ENCODE data around the gene C11orf16.
A peak's percentile ranks its signal among the peaks of the same experiment; 100 is the strongest.
"Not testable (repeated sequence)": the region's sequence is repeated elsewhere in the genome, so short reads cannot be mapped to it uniquely, and the experiment has no call there.

C11orf16 gene

GRCh38 chr11:8937659-8938058, 4.9 kb upstream of the C11orf16 start:
- DNase-seq (ENCODE audit: low read depth in 1 of 2, low spot score in 1 of 2), result no peak

GRCh38 chr11:8937159-8937558, 4.4 kb upstream of the C11orf16 start:
- DNase-seq (ENCODE audit: low read depth in 1 of 2, low spot score in 1 of 2), result no peak

- DNase-seq (ENCODE audit: low read depth in 1 of 2, low spot score in 1 of 2), result not testable (repeated sequence)
These were observed 3.0 kb upstream of the C11orf16 start for GRCh38 chr11:8935789-8936188.

GRCh38 chr11:8934742-8935488, 2.2 kb upstream of the C11orf16 start:
- DNase-seq (ENCODE audit: low read depth in 1 of 2, low spot score in 1 of 2), result no peak

- no peak for DNase-seq (ENCODE audit: low read depth in 1 of 2, low spot score in 1 of 2)
These were observed 1.2 kb upstream of the C11orf16 start for GRCh38 chr11:8933931-8934330.

- no peak for DNase-seq (ENCODE audit: low read depth in 1 of 2, low spot score in 1 of 2)
These were observed 2.1 kb downstream of the C11orf16 start for GRCh38 chr11:8930456-8931175.

GRCh38 chr11:8928981-8929615, 3.6 kb downstream of the C11orf16 start:
- DNase-seq (ENCODE audit: low read depth in 1 of 2, low spot score in 1 of 2), result no peak

- no peak for DNase-seq (ENCODE audit: low read depth in 1 of 2, low spot score in 1 of 2)
These were observed 4.5 kb downstream of the C11orf16 start for GRCh38 chr11:8928205-8928604.

- no peak for DNase-seq (ENCODE audit: low read depth in 1 of 2, low spot score in 1 of 2)
These were observed 5.5 kb downstream of the C11orf16 start for GRCh38 chr11:8927233-8927632.

- DNase-seq (ENCODE audit: low read depth in 1 of 2, low spot score in 1 of 2), result no peak
These were observed 6.5 kb downstream of the C11orf16 start for GRCh38 chr11:8926236-8926635.

- DNase-seq (ENCODE audit: low read depth in 1 of 2, low spot score in 1 of 2), result no peak
These were observed 7.0 kb downstream of the C11orf16 start for GRCh38 chr11:8925711-8926110.

GRCh38 chr11:8922691-8923090, 10.1 kb downstream of the C11orf16 start:
- DNase-seq (ENCODE audit: low read depth in 1 of 2, low spot score in 1 of 2), result no peak

- DNase-seq (ENCODE audit: low read depth in 1 of 2, low spot score in 1 of 2), result no peak
These were observed 15.5 kb downstream of the C11orf16 start for GRCh38 chr11:8917157-8917825.

- DNase-seq (ENCODE audit: low read depth in 1 of 2, low spot score in 1 of 2), result no peak
These were observed 18.1 kb downstream of the C11orf16 start for GRCh38 chr11:8914661-8915018.

GRCh38 chr11:8913961-8914660, 18.6 kb downstream of the C11orf16 start:
- peak in 1 of 2 donors; percentile 15 for DNase-seq (ENCODE audit: low read depth in 1 of 2, low spot score in 1 of 2)

- peak; percentile 48 to 71 for DNase-seq (ENCODE audit: low read depth in 1 of 2, low spot score in 1 of 2)
These were observed 21.5 kb downstream of the C11orf16 start, which contains the start of gene AKIP1 for GRCh38 chr11:8911029-8911823. Gene AKIP1 (plus strand): TSS chr11:8911189. CDS start chr11:8911450, 261 bp downstream.

GRCh38 chr11:8910649-8911026, 22.1 kb downstream of the C11orf16 start:
- DNase-seq (ENCODE audit: low read depth in 1 of 2, low spot score in 1 of 2), result no peak

GRCh38 chr11:8908099-8908498, 24.6 kb downstream of the C11orf16 start:
- no peak for DNase-seq (ENCODE audit: low read depth in 1 of 2, low spot score in 1 of 2)

- DNase-seq (ENCODE audit: low read depth in 1 of 2, low spot score in 1 of 2), result no peak
These were observed 25.6 kb downstream of the C11orf16 start for GRCh38 chr11:8907116-8907515.

- no peak for DNase-seq (ENCODE audit: low read depth in 1 of 2, low spot score in 1 of 2)
These were observed 27.1 kb downstream of the C11orf16 start for GRCh38 chr11:8905528-8906165.

Data from activated T-helper 1 cell treated with anti-CD3 and anti-CD28 coated beads, Interleukin-2, amount 50 U/mL, for 16 hours (primary cell).